Activated B cell treated with CpG ODN at 0.5 μM for 24 hours (primary cell): ENCODE results near the gene IKZF1. TPM values are rescaled to one million over a fixed set of nuclear protein-coding genes. Genes with fewer than 3 reads are reported as not detected.

Source experiments
- ATAC-seq: fragments of 200-7000 bp; cut with Tn5 transposase; one replicate; pipeline ENCODE4 v1.10.0; 2021; ENCODE audit warnings: low read depth, mild to moderate bottlenecking, moderate library complexity
- CTCF ChIA-PET: fragments of 350-600 bp; sonication (Branson Sonifier 250); formaldehyde crosslinking; loops from one replicate; lab custom pipeline; 2021; ENCODE audit warnings: antibody characterized with exemption; lab: Charles Lee
- POLR2A ChIA-PET: fragments of 350-600 bp; sonication (Branson Sonifier 250); formaldehyde crosslinking; loops from one replicate; lab custom pipeline; 2021; ENCODE audit warnings: antibody characterized with exemption; lab: Charles Lee
- DNase-seq: peaks from one replicate; pipeline ENCODE4 v3.0.0; 2022
- H3K27ac Mint-ChIP-seq: one replicate; pipeline ENCODE4 v1.8.0; 2020; ENCODE audit warnings: mixed read lengths
- H3K27me3 Mint-ChIP-seq: one replicate; pipeline ENCODE4 v1.8.0; 2021; ENCODE audit warnings: mixed read lengths
- H3K36me3 Mint-ChIP-seq: one replicate; pipeline ENCODE4 v1.8.0; 2021; ENCODE audit warnings: low read depth, mixed read lengths
- H3K4me1 Mint-ChIP-seq: one replicate; pipeline ENCODE4 v1.8.0; 2021; ENCODE audit warnings: mixed read lengths
- H3K4me3 Mint-ChIP-seq: one replicate; pipeline ENCODE4 v1.8.0; 2020; ENCODE audit warnings: mild to moderate bottlenecking, mixed read lengths
- H3K9me3 Mint-ChIP-seq: one replicate; pipeline ENCODE4 v1.8.0; 2020; ENCODE audit warnings: mixed read lengths
- CTCF ChIP-seq: fragments of 200-600 bp; IDR thresholded peaks from one replicate; pipeline ENCODE4 v1.8.0; 2022; ENCODE audit warnings: antibody characterized with exemption, mild to moderate bottlenecking
- intact Hi-C: fragments of 100-400 bp; cut with micrococcal nuclease; formaldehyde crosslinking; loops from one replicate; pipeline ENCODE4 v1.15.1; 2024
- total RNA-seq: library from RNA; stranded (reverse); gene quantifications from 2 replicates; pipeline ENCODE4 v1.2.3, GENCODE V29; 2022

IKZF1 gene
- total RNA-seq, 1 donor from 2014 or later: 325 TPM

DNA sequence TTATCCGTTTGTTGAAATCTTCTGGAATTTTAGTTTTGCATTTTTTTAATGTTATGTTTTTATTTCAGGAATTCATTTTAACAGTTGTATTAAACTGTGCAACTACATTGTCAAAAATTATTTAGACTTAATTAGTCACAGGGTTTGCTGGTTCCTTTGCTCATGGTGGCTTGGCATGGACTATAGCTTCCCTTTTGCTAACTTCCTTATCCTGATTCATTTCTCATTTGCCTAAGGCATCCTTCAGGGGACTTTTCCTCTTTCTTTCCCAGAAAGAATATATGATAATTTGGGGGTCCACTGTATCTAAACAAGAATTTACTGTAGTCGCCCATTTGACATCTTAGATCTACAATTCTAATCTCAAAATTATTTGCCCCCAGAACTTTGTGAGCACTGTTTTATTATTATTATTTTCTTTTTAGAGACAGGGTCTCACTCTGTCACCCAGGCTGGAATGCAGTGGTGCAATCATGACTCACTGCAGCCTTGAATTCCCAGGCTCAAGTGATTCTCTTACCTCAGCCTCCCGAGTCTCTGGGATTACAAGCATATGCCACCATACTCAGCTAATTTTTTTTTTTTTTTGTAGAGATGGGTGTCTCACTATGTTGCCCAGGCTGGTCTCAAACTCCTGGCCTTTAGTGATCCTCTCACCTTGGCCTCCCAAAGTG, 131.8 kb downstream of the IKZF1 start:
- H3K27me3 Mint-ChIP-seq: no peaks in the 10 kb centered on the region
- no peak overlapping the region for H3K4me3 Mint-ChIP-seq
- intact Hi-C loops: no loop called here
- TF ChIP-seq CTCF: no peak
- ChIA-PET POLR2A (no interaction called here), CTCF (interaction anchor here (0.7 kb wide), 1 partner anchor 217 kb away, joined by 3 read pairs; no protein-coding TSS in a partner anchor)
- ATAC-seq: no peak
- no peaks in the 10 kb centered on the region for H3K9me3 Mint-ChIP-seq
- H3K36me3 Mint-ChIP-seq: peaks cover 35% of the 10 kb centered on the region
- DNase-seq: no peak
- no peaks in the 10 kb centered on the region for H3K4me1 Mint-ChIP-seq
- H3K27ac Mint-ChIP-seq: no peak overlapping the region

GRCh38 chr7:50446542-50446960, 142.0 kb downstream of the IKZF1 start:
- Mint-ChIP-seq H3K9me3 (no peaks in the 10 kb centered on the region), H3K4me3 (no peak overlapping the region), H3K36me3 (peaks cover 50% of the 10 kb centered on the region), H3K4me1 (peaks cover 24% of the 10 kb centered on the region), H3K27me3 (no peaks in the 10 kb centered on the region), H3K27ac (no peak overlapping the region)
- no peak for ATAC-seq
- TF ChIP-seq CTCF: no peak
- DNase-seq: no peak
- intact Hi-C loops: no loop called here
- ChIA-PET POLR2A (no interaction called here), CTCF (no interaction called here)

DNA sequence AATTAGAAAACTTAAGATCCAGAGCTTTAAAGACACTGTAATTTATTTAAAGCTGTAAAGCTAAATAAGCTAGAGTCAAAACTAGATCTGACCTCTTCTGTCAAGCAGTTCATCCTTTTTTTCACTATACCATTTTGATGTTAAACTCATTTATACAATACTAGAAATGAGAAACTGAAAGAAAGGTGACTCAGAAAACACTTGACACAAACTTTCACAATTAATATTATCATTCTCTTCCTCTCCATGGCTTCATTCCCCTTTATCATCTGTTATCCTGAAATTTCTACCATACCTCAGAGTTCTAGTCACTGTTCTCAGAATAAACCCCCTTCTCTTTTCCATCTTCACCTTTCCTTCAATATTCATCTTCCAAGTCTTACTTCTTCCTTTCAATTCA, 144.3 kb downstream of the IKZF1 start:
- DNase-seq: no peak
- peak overlapping the region; percentile 2 for H3K4me3 Mint-ChIP-seq
- H3K36me3 Mint-ChIP-seq: peaks cover 37% of the 10 kb centered on the region
- ChIA-PET POLR2A (interaction anchor here (1.0 kb wide), 1 partner anchor 21 kb away, joined by 4 read pairs; no protein-coding TSS in a partner anchor), CTCF (no interaction called here)
- no peak overlapping the region for H3K27ac Mint-ChIP-seq
- peaks cover 24% of the 10 kb centered on the region for H3K4me1 Mint-ChIP-seq
- ATAC-seq: no peak
- H3K9me3 Mint-ChIP-seq: no peaks in the 10 kb centered on the region
- H3K27me3 Mint-ChIP-seq: no peaks in the 10 kb centered on the region
- intact Hi-C loops: no loop called here
- no peak for TF ChIP-seq CTCF

DNA sequence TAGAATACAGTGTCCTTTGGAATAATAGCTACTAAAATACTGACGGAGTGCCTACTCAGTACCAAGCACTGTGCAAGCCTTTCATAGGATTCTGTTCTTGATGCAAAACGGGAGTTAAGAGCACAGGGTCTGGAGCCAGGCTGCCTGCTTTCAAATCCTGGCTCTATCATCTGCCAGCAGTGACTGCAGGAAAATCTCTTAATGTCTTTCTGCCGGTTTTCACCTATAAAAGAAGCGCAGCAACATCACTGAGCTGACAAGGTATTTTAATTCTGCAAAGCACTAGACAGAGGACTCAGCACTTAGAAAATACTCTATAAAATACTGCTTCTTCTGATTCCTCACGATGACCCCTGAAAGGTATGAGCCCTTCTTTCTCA, 145.0 kb downstream of the IKZF1 start:
- ATAC-seq: no peak
- no peak for DNase-seq
- Mint-ChIP-seq H3K27ac (peak overlapping the region; percentile 89), H3K4me1 (peaks cover 24% of the 10 kb centered on the region), H3K27me3 (no peaks in the 10 kb centered on the region), H3K4me3 (peak overlapping the region; percentile 91), H3K9me3 (no peaks in the 10 kb centered on the region), H3K36me3 (peaks cover 31% of the 10 kb centered on the region)
- TF ChIP-seq CTCF: no peak
- POLR2A ChIA-PET: no interaction called here
- CTCF ChIA-PET: interaction anchor here (1.0 to 1.6 kb wide), 2 partner anchors 81 to 306 kb away, joined by 3 to 5 read pairs; no protein-coding TSS in a partner anchor
- intact Hi-C loops: no loop called here

- ATAC-seq: peak; percentile 97
- peak within 1 kb of the TSS; percentile 91 for H3K4me3 Mint-ChIP-seq
- TF ChIP-seq CTCF: no peak
- intact Hi-C loops: loop anchor here (1.0 kb wide), 2 partner anchors 302 to 308 kb away; no protein-coding TSS in a partner anchor
- ChIA-PET CTCF (interaction anchor here (0.7 to 1.6 kb wide), 3 partner anchors 18 to 307 kb away, joined by 3 to 5 read pairs (median 3); no protein-coding TSS in a partner anchor), POLR2A (interaction anchor here (0.8 to 1.0 kb wide), 2 partner anchors 39 to 382 kb away, joined by 3 to 4 read pairs; no protein-coding TSS in a partner anchor)
- H3K27ac Mint-ChIP-seq: peak within 1 kb of the TSS; percentile 89
- DNase-seq: peak; percentile 82
- H3K9me3 Mint-ChIP-seq: no peaks in the 10 kb centered on the region
- H3K36me3 Mint-ChIP-seq: peaks cover 25% of the 10 kb centered on the region
- H3K27me3 Mint-ChIP-seq: no peaks in the 10 kb centered on the region
- H3K4me1 Mint-ChIP-seq: peaks cover 24% of the 10 kb centered on the region
Observed at GRCh38 chr7:50449881-50450589, 145.5 kb downstream of the IKZF1 start, which contains the start of gene FIGNL1. Gene FIGNL1 (minus strand): TSS chr7:50450350. CDS start chr7:50447287, 3,063 bp downstream.
